ENCODE data around the gene CCDC182.

Gene CCDC182

DNA sequence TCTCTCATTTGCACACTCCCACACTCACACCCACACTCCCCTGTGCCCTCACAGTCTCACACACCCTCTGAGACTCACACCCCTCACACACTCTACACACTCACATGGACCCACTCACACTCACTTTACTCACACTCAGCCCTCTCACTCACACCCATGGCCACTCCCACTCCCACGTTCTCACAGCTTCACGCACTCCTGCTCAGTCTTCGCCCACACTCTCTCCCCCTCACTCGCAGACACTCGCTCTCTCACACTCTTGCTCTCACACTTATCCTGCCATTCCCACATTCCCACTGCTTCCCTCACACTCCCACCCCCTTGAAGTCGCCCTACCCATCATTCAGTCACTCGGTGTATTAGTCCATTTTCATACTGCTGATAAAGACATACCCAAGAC lies 47.9 kb downstream of the CCDC182 start:
- DNase-seq, result no peak

- DNase-seq, result no peak
Observed at GRCh38 chr17:57696050-57696449, 49.0 kb downstream of the CCDC182 start.
